HepG2 (cell line): ENCODE measurements around the gene CAMSAP3. TPM values are rescaled to one million over a fixed set of nuclear protein-coding genes. Genes with fewer than 3 reads are reported as not detected.

Source experiments
- HNRNPL ChIP-seq: fragments of 200-400 bp; formaldehyde crosslinking; IDR thresholded peaks from 2 replicates; pipeline ENCODE4 v1.6.1; 2017; ENCODE audit warnings: mild to moderate bottlenecking, low read depth, low read length
- KDM2A ChIP-seq: sonication (generic); formaldehyde crosslinking; IDR thresholded peaks from 2 replicates; pipeline ENCODE4 v1.4.0; 2020; ENCODE audit warnings: low read depth, missing genetic modification reagents, borderline replicate concordance
- POLR2AphosphoS5 ChIP-seq: IDR thresholded peaks from 2 replicates; pipeline ENCODE4 v1.6.1; 2012; ENCODE audit warnings: low read depth, low read length
- RBFOX2 ChIP-seq: fragments of 200-400 bp; formaldehyde crosslinking; IDR thresholded peaks from 2 replicates; pipeline ENCODE4 v1.6.1; 2017; ENCODE audit warnings: low read depth, mild to moderate bottlenecking, low read length
- SSRP1 ChIP-seq: IDR thresholded peaks from 2 replicates; pipeline ENCODE4 v1.6.1; 2016; ENCODE audit warnings: control low read depth
- ZNF317 ChIP-seq: sonication (generic); formaldehyde crosslinking; IDR thresholded peaks from 2 replicates; pipeline ENCODE4 v1.5.0; 2020; ENCODE audit warnings: mild to moderate bottlenecking, missing genetic modification reagents
- ZNF501 ChIP-seq: sonication (generic); formaldehyde crosslinking; IDR thresholded peaks from 2 replicates; pipeline ENCODE4 v1.5.1; 2020; ENCODE audit warnings: mild to moderate bottlenecking, moderate library complexity, missing genetic modification reagents
- polyA plus RNA-seq, 8 experiments: library from polyadenylated mRNA; depleted of rRNA in 3 of 8; stranded (reverse) in 7 of 8; unstranded in 1 of 8; fragments of >200 nt; fragmentation: Illumina TruSeq in 4 of 8; extraction: Trizol in 4 of 8; gene quantifications; 2 replicates each; pipeline versions ENCODE4 v1.2.1 to v1.2.3, GENCODE V29; 2011 to 2016; ENCODE audit warnings: low read depth in 4 of 8, missing spikeins in 1 of 8, mixed read lengths in 1 of 8; ENCODE audit not compliant: insufficient read depth in 1 of 8
- total RNA-seq, 5 experiments: library from RNA; depleted of rRNA; stranded (reverse); fragments of >200 nt; fragmentation: Illumina TruSeq; extraction: Trizol; gene quantifications; 2 replicates each; pipeline ENCODE4 v1.2.3, GENCODE V29; 2016; ENCODE audit warnings: low read depth in 1 of 5
- TF ChIP-seq, protein P1 (sequence below): sonication (generic); formaldehyde crosslinking; IDR thresholded peaks from 2 replicates; pipeline ENCODE4 v1.5.1; 2020; ENCODE audit warnings: mild to moderate bottlenecking, missing genetic modification reagents, moderate library complexity

CAMSAP3 gene
- total and polyA plus RNA-seq, 2 of the 13 experiments (the other 11 are each of a cell fraction or from before 2014, with no cell fraction given) = 10.8 to 11.8 TPM

DNA sequence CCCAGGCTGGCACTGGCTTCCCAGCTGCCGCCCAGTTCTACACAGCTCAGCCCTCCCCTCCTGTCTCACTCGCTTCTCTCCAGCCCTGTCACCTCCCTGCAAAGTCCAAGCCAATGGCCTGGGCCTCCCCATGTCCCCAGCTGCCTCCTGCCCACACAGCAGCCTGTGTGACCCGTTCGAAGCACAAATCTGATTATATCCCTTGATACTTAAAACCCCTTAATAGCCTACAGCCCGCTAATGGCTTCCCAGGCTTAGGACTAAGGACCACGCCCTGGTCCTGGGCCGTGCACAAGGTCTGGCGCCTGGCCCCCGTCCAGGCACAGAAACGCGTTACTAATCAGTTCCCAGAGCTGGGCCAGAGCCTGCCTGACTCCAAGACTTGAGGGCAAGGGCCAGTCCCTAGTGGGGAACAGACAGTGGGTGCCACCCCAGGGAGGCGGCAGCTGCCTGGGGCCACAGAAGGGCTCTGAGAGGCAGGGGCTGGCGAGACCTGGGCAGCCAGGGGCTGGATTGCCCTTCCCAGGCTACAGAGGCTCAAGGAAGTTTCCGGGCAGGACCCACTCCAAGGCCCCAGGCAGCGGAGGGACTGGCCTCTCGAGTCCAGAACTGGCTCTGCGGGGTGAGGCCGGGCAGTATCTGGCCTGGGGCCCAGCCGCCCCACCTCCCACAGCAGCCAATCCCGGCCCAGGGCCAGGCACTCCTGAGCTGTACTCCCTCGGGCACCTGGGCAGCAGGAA is 23.3 kb downstream of the CAMSAP3 start (continued):
- TF ChIP-seq, protein P1, sequence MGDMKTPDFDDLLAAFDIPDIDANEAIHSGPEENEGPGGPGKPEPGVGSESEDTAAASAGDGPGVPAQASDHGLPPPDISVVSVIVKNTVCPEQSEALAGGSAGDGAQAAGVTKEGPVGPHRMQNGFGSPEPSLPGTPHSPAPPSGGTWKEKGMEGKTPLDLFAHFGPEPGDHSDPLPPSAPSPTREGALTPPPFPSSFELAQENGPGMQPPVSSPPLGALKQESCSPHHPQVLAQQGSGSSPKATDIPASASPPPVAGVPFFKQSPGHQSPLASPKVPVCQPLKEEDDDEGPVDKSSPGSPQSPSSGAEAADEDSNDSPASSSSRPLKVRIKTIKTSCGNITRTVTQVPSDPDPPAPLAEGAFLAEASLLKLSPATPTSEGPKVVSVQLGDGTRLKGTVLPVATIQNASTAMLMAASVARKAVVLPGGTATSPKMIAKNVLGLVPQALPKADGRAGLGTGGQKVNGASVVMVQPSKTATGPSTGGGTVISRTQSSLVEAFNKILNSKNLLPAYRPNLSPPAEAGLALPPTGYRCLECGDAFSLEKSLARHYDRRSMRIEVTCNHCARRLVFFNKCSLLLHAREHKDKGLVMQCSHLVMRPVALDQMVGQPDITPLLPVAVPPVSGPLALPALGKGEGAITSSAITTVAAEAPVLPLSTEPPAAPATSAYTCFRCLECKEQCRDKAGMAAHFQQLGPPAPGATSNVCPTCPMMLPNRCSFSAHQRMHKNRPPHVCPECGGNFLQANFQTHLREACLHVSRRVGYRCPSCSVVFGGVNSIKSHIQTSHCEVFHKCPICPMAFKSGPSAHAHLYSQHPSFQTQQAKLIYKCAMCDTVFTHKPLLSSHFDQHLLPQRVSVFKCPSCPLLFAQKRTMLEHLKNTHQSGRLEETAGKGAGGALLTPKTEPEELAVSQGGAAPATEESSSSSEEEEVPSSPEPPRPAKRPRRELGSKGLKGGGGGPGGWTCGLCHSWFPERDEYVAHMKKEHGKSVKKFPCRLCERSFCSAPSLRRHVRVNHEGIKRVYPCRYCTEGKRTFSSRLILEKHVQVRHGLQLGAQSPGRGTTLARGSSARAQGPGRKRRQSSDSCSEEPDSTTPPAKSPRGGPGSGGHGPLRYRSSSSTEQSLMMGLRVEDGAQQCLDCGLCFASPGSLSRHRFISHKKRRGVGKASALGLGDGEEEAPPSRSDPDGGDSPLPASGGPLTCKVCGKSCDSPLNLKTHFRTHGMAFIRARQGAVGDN (CRISPR knock-in tag) = peak; percentile 32; the same call in 1 of the 2 replicates
- TF ChIP-seq ZNF317 (CRISPR knock-in tag) (no peak), HNRNPL (0 out of 2 replicates have a peak, but pooled peaks have one; percentile 17), KDM2A (CRISPR knock-in tag) (0 out of 2 replicates have a peak, but pooled peaks have one; percentile 39), POLR2AphosphoS5 (peak; percentile 51; the same call in 1 of the 2 replicates), SSRP1 (CRISPR knock-in tag) (peak; percentile 19; the same call in 1 of the 2 replicates), RBFOX2 (peak; percentile 23), ZNF501 (CRISPR knock-in tag) (0 out of 2 replicates have a peak, but pooled peaks have one; percentile 15)
- TF ChIP-seq, all 625 proteins: peak for 10
